Right kidney (tissue), 1 donor: ENCODE measurements around the gene GRAMD4.
"Not testable (repeated sequence)": the region's sequence is repeated elsewhere in the genome, so short reads cannot be mapped to it uniquely, and the experiment has no call there.

Source experiments
- DNase-seq: peaks from one replicate; pipeline ENCODE4 v3.0.0-alpha.2; 2016

The GRAMD4 gene

GRCh38 chr22:46619240-46619829 is 851 bp upstream of the GRAMD4 start:
- DNase-seq = no peak

- no peak for DNase-seq
Observed at GRCh38 chr22:46620588-46621242, 529 bp downstream of the GRAMD4 start.

- DNase-seq = not testable (repeated sequence)
Observed at GRCh38 chr22:46621243-46621930, 1.2 kb downstream of the GRAMD4 start.

- no peak for DNase-seq
Observed at GRCh38 chr22:46622081-46622521, 1.9 kb downstream of the GRAMD4 start.

GRCh38 chr22:46625113-46625842 is 5.1 kb downstream of the GRAMD4 start:
- DNase-seq = no peak

- no peak for DNase-seq
Observed at GRCh38 chr22:46625843-46626349, 5.7 kb downstream of the GRAMD4 start.

GRCh38 chr22:46626356-46626755 is 6.2 kb downstream of the GRAMD4 start:
- no peak for DNase-seq

- DNase-seq = no peak
Observed at GRCh38 chr22:46626911-46627805, 7.0 kb downstream of the GRAMD4 start.

- DNase-seq = no peak
Observed at GRCh38 chr22:46627806-46628482, 7.8 kb downstream of the GRAMD4 start.

- DNase-seq = no peak
Observed at GRCh38 chr22:46628756-46629155, 8.6 kb downstream of the GRAMD4 start.

GRCh38 chr22:46629291-46629690 is 9.1 kb downstream of the GRAMD4 start:
- DNase-seq = no peak

GRCh38 chr22:46631113-46631512 is 10.9 kb downstream of the GRAMD4 start:
- no peak for DNase-seq

- DNase-seq = no peak
Observed at GRCh38 chr22:46632646-46633249, 12.6 kb downstream of the GRAMD4 start.

GRCh38 chr22:46633334-46633890 is 13.2 kb downstream of the GRAMD4 start:
- no peak for DNase-seq

- no peak for DNase-seq
Observed at GRCh38 chr22:46634011-46634699, 14.0 kb downstream of the GRAMD4 start.

- DNase-seq = not testable (repeated sequence)
Observed at GRCh38 chr22:46634973-46635685, 14.9 kb downstream of the GRAMD4 start.

- no peak for DNase-seq
Observed at GRCh38 chr22:46635756-46636155, 15.6 kb downstream of the GRAMD4 start.

- no peak for DNase-seq
Observed at GRCh38 chr22:46636221-46637002, 16.2 kb downstream of the GRAMD4 start.
